Subcutaneous adipose tissue (tissue), 4 donors: ENCODE results near the gene MPZL3. TPM values are rescaled to one million over a fixed set of nuclear protein-coding genes. Genes with fewer than 3 reads are reported as not detected.

Source experiments
- CTCF ChIP-seq: fragments of 450-650 bp; IDR thresholded peaks from one replicate; pipeline ENCODE4 v1.5.1; 2016; ENCODE audit warnings: low read depth, mild to moderate bottlenecking, control low read depth, antibody characterized with exemption, moderate library complexity
- total RNA-seq, 4 donors: library from RNA; depleted of rRNA; stranded (reverse); fragments of >200 nt; gene quantifications; one replicate each; pipeline ENCODE4 v1.1.0, GENCODE V29; 2016

MPZL3 gene
- total RNA-seq, 4 donors from 2014 or later = 1.1 to 3.7 (median 2.0) TPM

DNA sequence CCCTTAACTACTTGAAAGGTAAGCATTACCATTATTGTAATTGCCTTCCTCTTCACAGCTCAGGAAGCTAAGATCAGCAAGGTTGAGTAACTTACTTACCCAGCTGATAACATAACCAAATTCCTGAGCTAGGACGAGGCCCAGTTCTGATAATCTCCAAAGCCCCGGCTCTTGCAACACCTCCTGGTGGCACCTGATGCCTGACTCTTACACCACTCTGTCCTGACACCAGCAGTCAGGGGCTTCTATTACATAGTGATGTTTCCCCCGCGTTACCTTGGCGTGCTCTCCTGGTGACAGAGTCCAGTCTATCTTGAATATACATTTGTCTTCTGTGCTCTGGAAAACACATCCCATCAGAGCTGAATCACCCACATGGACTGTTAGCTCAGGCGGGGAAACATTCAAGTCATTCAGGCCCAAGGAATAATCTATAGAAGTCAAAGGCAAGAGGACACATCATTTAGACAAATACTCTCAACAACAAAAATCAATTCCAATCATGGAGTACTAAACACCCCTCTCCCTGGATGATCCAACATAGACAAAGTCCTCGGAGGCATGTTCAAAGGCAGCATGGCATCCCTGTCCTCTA, 39.9 kb downstream of the MPZL3 start:
- no peak for TF ChIP-seq CTCF

DNA sequence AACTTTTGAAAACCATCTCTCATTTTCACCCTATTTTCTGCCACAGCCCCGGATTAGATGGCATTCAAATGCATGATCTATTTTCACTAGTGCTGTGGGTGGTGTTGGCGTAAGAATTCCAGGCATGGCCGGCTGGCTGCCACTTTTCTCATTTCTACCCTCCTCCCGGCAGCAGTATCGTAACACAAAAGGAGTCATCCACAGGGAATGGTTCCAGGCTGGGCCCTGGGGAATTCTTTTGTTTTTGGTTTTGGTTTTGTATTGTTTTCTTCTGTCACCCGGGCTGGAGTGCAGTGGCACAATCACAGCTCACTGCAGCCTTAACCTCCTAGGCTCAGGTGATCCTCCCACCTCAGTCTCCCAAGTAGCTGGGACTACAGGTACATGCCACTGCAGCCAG, 41.2 kb downstream of the MPZL3 start:
- TF ChIP-seq CTCF = no peak

- TF ChIP-seq CTCF = no peak
Measured at GRCh38 chr11:118210323-118210722, 41.8 kb downstream of the MPZL3 start.

DNA sequence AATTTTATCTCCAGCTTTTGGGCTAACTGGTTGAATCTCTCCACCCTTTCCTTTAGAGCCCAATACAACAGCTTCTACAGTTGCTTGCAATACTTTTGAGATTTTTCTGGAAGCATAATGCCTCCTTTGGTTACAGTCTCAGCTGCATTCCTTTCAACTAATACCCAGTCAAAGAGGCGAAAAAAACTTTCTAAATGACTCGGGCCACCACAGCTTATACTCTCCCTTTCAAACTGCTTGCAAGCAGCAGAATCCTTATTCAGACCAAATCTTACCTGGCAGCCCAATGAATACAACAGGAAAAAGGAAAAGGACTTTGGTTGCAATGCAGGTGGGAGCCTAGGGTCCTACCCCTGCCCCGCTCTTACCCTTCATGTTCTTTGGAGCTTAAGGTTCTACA, 43.1 kb downstream of the MPZL3 start:
- TF ChIP-seq CTCF = no peak

- TF ChIP-seq CTCF = no peak
Measured at GRCh38 chr11:118207079-118207478, 45.1 kb downstream of the MPZL3 start.

DNA sequence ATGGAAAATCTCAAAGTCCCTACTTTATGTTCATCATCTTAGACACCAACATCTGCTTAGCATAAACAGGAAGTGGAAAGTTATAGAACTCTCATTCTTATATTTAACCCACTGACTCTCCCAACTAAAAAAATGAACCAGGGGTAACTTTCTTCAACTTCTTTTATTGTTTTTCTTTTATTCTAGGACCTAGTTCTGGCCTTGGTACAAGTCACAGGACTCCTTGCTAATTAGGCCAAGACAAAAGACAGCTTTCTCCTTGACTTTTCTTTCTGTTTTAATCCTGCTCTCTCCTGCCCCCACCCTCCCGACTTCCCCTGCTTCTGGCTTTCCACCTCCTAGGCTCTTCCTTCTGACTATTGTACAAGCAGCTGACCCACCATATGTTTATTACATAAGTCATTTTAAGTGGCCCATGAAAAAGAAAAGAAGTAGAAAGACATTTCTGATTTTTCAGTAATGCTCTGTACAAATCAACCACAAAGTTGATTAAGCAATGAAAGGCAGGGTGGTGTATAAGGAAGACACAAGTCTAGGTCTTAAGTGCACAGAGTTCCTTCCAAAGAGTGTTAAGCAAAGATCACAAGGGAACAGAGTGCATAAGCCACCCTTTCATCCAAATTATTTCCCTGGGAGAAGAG, 45.7 kb downstream of the MPZL3 start:
- no peak for TF ChIP-seq CTCF

DNA sequence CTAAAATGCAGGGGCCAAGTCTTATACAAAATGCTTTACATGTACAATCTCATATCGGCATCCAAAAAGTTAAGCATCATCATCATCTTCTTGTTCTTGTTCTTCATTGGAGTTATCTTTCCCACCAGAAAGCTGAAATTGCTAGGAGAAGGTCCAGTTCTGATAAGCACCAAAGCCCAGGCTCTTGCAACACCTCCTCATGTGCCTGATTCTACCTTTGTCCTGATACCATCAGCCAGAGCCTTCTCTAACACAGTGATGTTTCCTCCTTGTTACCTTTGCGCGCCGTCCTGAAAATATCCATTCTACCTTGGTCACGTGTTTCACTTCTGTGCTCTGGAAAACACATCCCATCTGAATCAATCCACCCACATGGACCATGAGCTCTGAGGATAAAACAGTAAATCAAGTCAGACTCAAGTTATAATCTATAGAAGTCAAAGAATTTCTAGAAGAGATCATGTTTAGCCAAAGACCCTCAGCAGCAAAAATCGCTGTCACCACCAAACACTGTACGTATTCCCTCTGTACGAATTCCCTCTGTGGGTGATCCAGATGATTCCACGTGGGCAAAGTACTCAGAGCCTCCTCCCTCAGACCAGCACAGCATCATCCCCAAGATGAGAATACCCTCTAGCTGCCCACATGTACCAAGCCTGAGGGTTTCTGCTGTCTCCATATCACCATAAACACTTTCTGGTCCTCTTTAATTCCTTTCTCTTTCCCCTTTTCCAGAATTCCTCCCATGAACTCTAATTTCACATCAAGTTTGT, 46.4 kb downstream of the MPZL3 start:
- TF ChIP-seq CTCF = no peak
